VCaP (cell line): Measurements from ENCODE around the gene DUOXA1.

ENCODE experiments used
- H3K27ac ChIP-seq: fragments of 450-650 bp; 2 replicates; pipeline ENCODE4 v1.5.1; 2017
- TF ChIP-seq, protein P1 (sequence below): fragments of 450-650 bp; conservative IDR thresholded peaks from 2 replicates; pipeline ENCODE4 v1.5.1; 2017; ENCODE audit warnings: mild to moderate bottlenecking, moderate library complexity

DUOXA1 gene

DNA sequence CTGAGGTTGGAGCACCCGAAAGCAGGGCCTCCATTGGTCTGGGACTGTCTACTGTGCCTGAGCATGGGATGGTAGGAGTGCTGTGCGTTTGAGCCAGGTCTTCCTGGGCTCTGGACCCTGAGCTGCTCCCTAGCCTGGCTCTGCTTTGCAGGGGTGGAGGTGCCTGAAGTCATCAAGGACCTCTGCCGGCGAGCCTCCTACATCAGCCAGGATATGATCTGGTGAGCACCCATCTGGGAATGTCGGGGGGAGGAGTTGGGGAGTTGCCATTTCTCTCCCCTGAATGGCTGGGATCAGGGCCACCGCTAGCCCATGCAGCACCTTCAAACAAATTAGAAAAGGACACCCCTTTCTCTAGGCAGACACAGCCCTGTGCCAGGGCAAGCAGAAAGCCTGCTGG is 20.8 kb upstream of the DUOXA1 start:
- H3K27ac ChIP-seq, result no peak overlapping the region
- TF ChIP-seq, protein P1, sequence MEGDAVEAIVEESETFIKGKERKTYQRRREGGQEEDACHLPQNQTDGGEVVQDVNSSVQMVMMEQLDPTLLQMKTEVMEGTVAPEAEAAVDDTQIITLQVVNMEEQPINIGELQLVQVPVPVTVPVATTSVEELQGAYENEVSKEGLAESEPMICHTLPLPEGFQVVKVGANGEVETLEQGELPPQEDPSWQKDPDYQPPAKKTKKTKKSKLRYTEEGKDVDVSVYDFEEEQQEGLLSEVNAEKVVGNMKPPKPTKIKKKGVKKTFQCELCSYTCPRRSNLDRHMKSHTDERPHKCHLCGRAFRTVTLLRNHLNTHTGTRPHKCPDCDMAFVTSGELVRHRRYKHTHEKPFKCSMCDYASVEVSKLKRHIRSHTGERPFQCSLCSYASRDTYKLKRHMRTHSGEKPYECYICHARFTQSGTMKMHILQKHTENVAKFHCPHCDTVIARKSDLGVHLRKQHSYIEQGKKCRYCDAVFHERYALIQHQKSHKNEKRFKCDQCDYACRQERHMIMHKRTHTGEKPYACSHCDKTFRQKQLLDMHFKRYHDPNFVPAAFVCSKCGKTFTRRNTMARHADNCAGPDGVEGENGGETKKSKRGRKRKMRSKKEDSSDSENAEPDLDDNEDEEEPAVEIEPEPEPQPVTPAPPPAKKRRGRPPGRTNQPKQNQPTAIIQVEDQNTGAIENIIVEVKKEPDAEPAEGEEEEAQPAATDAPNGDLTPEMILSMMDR, result no peak

DNA sequence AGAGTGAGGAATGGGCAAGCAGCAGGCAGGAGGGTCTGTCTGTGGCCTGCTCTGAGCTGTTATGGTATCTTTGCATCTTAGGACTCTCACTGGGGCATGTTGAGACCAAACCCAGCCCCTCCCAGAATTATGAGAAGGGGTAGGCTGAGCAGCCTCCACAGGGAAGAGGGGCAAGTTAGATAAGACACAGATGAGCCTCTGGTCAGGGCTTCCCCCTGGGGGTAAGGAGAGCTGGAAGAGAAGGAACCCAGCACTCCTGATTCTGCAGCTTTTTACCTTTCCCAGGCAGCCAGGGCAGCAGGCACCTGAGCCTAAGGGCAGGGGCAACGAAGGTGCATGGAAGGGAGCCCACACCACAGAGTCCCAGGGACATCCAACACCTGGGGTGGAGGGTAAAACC is 19.4 kb upstream of the DUOXA1 start:
- TF ChIP-seq, protein P1, result no peak

DNA sequence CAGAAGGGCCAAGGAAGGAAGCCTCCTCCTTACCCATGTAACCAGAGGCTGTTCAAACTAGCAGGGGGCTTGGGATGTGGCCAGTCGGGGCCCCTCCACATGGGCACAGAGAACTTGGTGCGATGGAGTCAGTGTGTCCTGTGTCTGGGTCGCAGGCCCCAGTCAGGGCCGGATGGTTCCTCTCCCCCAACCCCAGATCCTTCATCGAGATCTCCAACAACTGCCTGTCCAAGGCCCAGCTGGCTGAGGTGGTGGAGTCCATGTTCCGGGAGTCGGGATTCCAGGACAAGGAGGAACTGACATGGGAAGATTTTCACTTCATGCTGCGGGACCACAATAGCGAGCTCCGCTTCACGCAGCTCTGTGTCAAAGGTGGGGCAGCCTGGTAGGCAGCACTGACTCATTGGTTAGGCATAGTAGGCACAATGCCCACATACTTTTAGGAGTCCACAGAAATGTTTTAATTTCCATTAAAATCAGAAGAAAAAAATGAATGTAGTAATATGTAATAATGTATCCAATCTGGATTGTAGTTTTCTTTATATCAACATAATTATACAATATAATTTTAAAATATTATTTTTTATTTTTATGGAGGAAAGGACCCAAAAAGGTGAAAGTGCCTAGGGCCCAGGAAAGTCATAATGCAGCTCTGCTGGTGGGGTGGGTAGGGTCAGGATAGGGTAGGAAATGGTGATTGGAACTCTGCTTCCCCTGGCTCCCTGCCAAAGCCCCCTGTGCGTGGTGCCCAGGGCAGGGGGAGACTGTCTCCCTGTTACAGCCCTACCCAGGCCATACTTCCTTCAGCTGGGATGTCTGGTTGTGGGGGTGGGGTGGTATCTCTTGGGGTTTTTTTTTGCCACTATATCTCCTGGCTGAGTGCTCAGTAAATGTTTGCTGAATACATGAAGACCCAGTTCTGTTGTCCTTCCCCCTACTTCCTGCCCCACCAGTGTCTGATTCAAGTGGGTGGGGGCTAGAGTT is 18.7 kb upstream of the DUOXA1 start:
- TF ChIP-seq, protein P1, result no peak
- H3K27ac ChIP-seq, result no peak overlapping the region

More for the DNA sequence above, 19.4 kb upstream of the DUOXA1 start:
- H3K27ac ChIP-seq, result no peak overlapping the region

DNA sequence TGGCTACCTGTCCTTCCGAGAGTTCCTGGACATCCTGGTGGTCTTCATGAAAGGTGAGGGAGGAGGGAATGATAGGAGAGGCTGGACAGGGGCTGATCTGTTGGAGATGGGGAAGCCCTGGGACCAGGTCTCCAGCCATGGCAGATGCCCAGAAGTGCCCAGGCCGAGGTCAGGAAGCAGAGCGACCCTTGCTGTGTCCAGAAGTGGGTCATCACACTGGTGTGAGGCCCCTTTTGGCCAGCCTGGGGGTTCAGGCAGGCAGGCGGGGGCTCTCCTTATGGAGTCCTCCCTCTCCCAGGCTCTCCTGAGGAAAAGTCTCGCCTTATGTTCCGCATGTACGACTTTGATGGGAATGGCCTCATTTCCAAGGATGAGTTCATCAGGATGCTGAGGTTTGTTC is 17.9 kb upstream of the DUOXA1 start:
- TF ChIP-seq, protein P1, result no peak

DNA sequence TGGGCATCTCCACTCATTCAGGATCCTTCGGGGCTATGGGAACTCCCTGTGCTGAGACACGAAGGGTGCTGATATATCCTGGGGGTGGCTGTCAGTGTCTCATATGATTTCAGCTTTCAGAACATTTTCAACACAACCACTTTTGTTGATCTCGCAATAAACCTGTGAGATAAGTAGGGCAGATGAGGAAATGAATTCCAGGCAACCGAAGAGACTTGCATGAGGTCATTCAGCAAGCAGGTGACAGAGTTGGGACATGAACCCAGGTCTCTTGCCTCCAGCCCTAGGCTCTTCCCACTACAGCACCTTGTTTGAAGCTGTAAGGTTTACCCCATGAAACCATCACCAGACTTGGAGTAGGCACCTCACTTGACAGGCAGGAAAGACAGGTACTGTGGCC is 16.7 kb upstream of the DUOXA1 start:
- no peak overlapping the region for H3K27ac ChIP-seq
- TF ChIP-seq, protein P1, result no peak

More for the DNA sequence above, 17.9 kb upstream of the DUOXA1 start:
- no peak overlapping the region for H3K27ac ChIP-seq

DNA sequence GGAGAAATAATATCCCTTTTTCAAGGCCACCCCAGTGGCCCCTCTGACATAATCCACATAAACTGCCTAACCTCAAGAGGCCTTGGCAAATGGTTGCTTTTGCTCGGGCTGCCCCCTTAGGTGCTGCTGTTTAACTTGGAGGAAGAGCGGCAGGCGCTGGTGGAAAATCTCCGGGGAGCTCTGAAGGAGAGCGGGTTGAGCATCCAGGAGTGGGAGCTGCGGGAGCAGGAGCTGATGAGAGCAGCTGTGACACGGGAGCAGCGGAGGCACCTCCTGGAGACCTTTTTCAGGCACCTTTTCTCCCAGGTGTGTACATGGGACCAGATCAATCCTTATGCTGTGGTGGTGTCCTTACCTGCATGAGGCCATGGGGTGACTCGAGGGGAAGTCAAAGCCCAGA is 15.1 kb upstream of the DUOXA1 start:
- no peak overlapping the region for H3K27ac ChIP-seq
- TF ChIP-seq, protein P1, result no peak

DNA sequence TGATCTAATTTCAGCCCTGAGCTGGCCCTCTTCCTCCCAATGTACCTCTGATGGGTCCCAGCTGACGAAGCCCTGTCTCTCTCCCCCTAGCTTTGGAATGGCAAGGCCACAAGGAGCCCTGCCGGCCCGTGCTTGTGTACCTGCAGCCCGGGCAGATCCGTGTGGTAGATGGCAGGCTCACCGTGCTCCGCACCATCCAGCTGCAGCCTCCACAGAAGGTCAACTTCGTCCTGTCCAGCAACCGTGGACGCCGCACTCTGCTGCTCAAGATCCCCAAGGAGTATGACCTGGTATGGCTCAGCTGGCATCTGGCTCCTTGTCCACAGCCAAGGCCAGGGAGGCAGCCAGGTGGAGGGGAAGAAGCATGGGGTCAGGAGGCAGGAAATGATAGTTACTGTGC is 14.3 kb upstream of the DUOXA1 start:
- TF ChIP-seq, protein P1, result no peak
- no peak overlapping the region for H3K27ac ChIP-seq
